MCF 10A (cell line): ENCODE measurements around the gene KCNQ5. TPM values are rescaled to one million over a fixed set of nuclear protein-coding genes. Genes with fewer than 3 reads are reported as not detected.

ENCODE experiments used
- BruUV-seq: library from RNA; stranded (reverse); fragments of 400-500 nt; replicated peaks from 2 replicates; lab custom pipeline; 2021; lab: Mats Ljungman, UMichigan
- CTCF ChIA-PET: fragments of 300-600 bp; sonication (Branson Sonifier 250); formaldehyde crosslinking; extraction: SDS; loops from one replicate; lab custom pipeline; 2021; ENCODE audit warnings: antibody characterized with exemption, inconsistent platforms; lab: Yijun Ruan, JAX
- POLR2A ChIA-PET: fragments of 300-600, 350-650 bp; sonication (Branson Sonifier 250); formaldehyde crosslinking; extraction: SDS; loops from one replicate; lab custom pipeline; 2020; ENCODE audit warnings: antibody characterized with exemption, inconsistent platforms; lab: Yijun Ruan, JAX
- DNase-seq: peaks from one replicate; pipeline ENCODE4 v3.0.0-alpha.2; 2018; ENCODE audit not compliant: unreplicated experiment
- H3K27ac Mint-ChIP-seq: one replicate; pipeline ENCODE4 v1.8.0; 2022; ENCODE audit warnings: mild to moderate bottlenecking, low read depth, mixed read lengths; ENCODE audit not compliant: unreplicated experiment
- H3K27me3 Mint-ChIP-seq: one replicate; pipeline ENCODE4 v1.8.0; 2022; ENCODE audit warnings: mixed read lengths; ENCODE audit not compliant: insufficient read depth, unreplicated experiment
- H3K36me3 Mint-ChIP-seq: one replicate; pipeline ENCODE4 v1.8.0; 2022; ENCODE audit warnings: mild to moderate bottlenecking, moderate library complexity, mixed read lengths; ENCODE audit not compliant: insufficient read depth, unreplicated experiment
- H3K4me1 Mint-ChIP-seq: one replicate; pipeline ENCODE4 v1.8.0; 2022; ENCODE audit warnings: mixed read lengths; ENCODE audit not compliant: insufficient read depth, unreplicated experiment
- H3K4me3 Mint-ChIP-seq: one replicate; pipeline ENCODE4 v1.8.0; 2022; ENCODE audit warnings: mild to moderate bottlenecking, moderate library complexity, mixed read lengths; ENCODE audit not compliant: unreplicated experiment
- H3K9me3 Mint-ChIP-seq: one replicate; pipeline ENCODE4 v1.8.0; 2022; ENCODE audit warnings: mixed read lengths; ENCODE audit not compliant: unreplicated experiment
- CTCF ChIP-seq: fragments of 200-600 bp; IDR thresholded peaks from one replicate; pipeline ENCODE4 v1.8.0; 2022; ENCODE audit warnings: antibody characterized with exemption, mild to moderate bottlenecking; ENCODE audit not compliant: unreplicated experiment
- intact Hi-C: fragments of 100-400 bp; cut with micrococcal nuclease; formaldehyde crosslinking; loops from 2 replicates; pipeline ENCODE4 v1.14.1; 2022
- total RNA-seq: library from RNA; stranded (reverse); gene quantifications from 2 replicates; pipeline ENCODE4 v1.2.3, GENCODE V29; 2022

KCNQ5 gene
- total RNA-seq, 1 experiment from 2014 or later: 10.3 TPM

GRCh38 chr6:72642435-72642834 lies 20.6 kb downstream of the KCNQ5 start:
- TF ChIP-seq CTCF: no peak
- BruUV-seq: no TSS peak
- no peak overlapping the region for H3K4me3 Mint-ChIP-seq
- no peaks in the 10 kb centered on the region for H3K9me3 Mint-ChIP-seq
- intact Hi-C loops: no loop called here
- DNase-seq: no peak
- POLR2A ChIA-PET: no interaction called here
- H3K27me3 Mint-ChIP-seq: no peaks in the 10 kb centered on the region
- H3K27ac Mint-ChIP-seq: no peak overlapping the region
- H3K4me1 Mint-ChIP-seq: peaks cover 6% of the 10 kb centered on the region
- CTCF ChIA-PET: interaction anchor here (0.6 to 0.9 kb wide), 5 partner anchors 9 to 540 kb away, joined by 3 to 5 read pairs (median 3); no protein-coding TSS in a partner anchor
- H3K36me3 Mint-ChIP-seq: no peaks in the 10 kb centered on the region

GRCh38 chr6:72643214-72643613 lies 21.4 kb downstream of the KCNQ5 start:
- CTCF ChIA-PET: interaction anchor here (0.6 to 0.9 kb wide), 3 partner anchors 10 to 466 kb away, joined by 3 to 4 read pairs (median 3); no protein-coding TSS in a partner anchor
- intact Hi-C loops: loop anchor here (1.0 kb wide), 2 partner anchors 468 to 487 kb away; no protein-coding TSS in a partner anchor
- peaks cover 6% of the 10 kb centered on the region for H3K4me1 Mint-ChIP-seq

GRCh38 chr6:72646604-72647485 lies 25.0 kb downstream of the KCNQ5 start:
- TF ChIP-seq CTCF: no peak
- H3K9me3 Mint-ChIP-seq: no peaks in the 10 kb centered on the region
- H3K27ac Mint-ChIP-seq: no peak overlapping the region
- H3K27me3 Mint-ChIP-seq: no peaks in the 10 kb centered on the region
- no peak overlapping the region for H3K4me3 Mint-ChIP-seq
- BruUV-seq: no TSS peak
- H3K4me1 Mint-ChIP-seq: peaks cover 38% of the 10 kb centered on the region
- CTCF ChIA-PET: interaction anchor here (0.6 to 2.5 kb wide), 2 partner anchors 19 to 24 kb away, joined by 3 to 8 read pairs; no protein-coding TSS in a partner anchor
- POLR2A ChIA-PET: interaction anchor here (0.7 to 1.3 kb wide), 2 partner anchors 134 to 305 kb away, joined by 3 to 4 read pairs; no protein-coding TSS in a partner anchor
- peak; percentile 13 for DNase-seq
- no peaks in the 10 kb centered on the region for H3K36me3 Mint-ChIP-seq
- intact Hi-C loops: no loop called here

More at GRCh38 chr6:72643214-72643613, 21.4 kb downstream of the KCNQ5 start:
- BruUV-seq: no TSS peak
- H3K4me3 Mint-ChIP-seq: no peak overlapping the region
- no peaks in the 10 kb centered on the region for H3K9me3 Mint-ChIP-seq
- no peak overlapping the region for H3K27ac Mint-ChIP-seq
- no peaks in the 10 kb centered on the region for H3K27me3 Mint-ChIP-seq
- POLR2A ChIA-PET: no interaction called here
- H3K36me3 Mint-ChIP-seq: no peaks in the 10 kb centered on the region
- no peak for DNase-seq
- TF ChIP-seq CTCF: peak; percentile 31

GRCh38 chr6:72647489-72647888 lies 25.6 kb downstream of the KCNQ5 start:
- peaks cover 45% of the 10 kb centered on the region for H3K4me1 Mint-ChIP-seq
- H3K9me3 Mint-ChIP-seq: no peaks in the 10 kb centered on the region
- no peaks in the 10 kb centered on the region for H3K36me3 Mint-ChIP-seq
- POLR2A ChIA-PET: interaction anchor here (0.7 kb wide), 1 partner anchor 304 kb away, joined by 4 read pairs; no protein-coding TSS in a partner anchor
- H3K4me3 Mint-ChIP-seq: no peak overlapping the region
- DNase-seq: no peak
- H3K27ac Mint-ChIP-seq: no peak overlapping the region
- no peak for TF ChIP-seq CTCF
- no TSS peak for BruUV-seq
- no peaks in the 10 kb centered on the region for H3K27me3 Mint-ChIP-seq
- intact Hi-C loops: no loop called here
- CTCF ChIA-PET: interaction anchor here (2.5 kb wide), 1 partner anchor 25 kb away, joined by 8 read pairs; no protein-coding TSS in a partner anchor
